Activated naive CD4-positive, alpha-beta T cell treated with anti-CD3 and anti-CD28 coated beads, Interleukin-2, amount 50 U/mL, for 24 hours (primary cell): ENCODE results near the gene ITPA.

Experiments used
- H3K27ac Mint-ChIP-seq: one replicate; pipeline ENCODE4 v1.8.0; 2021; ENCODE audit warnings: mild to moderate bottlenecking, mixed read lengths
- H3K27me3 Mint-ChIP-seq: one replicate; pipeline ENCODE4 v1.8.0; 2021; ENCODE audit warnings: mixed read lengths
- H3K36me3 Mint-ChIP-seq: one replicate; pipeline ENCODE4 v1.8.0; 2021; ENCODE audit warnings: mixed read lengths
- H3K4me1 Mint-ChIP-seq: one replicate; pipeline ENCODE4 v1.8.0; 2021; ENCODE audit warnings: mixed read lengths
- H3K4me3 Mint-ChIP-seq: one replicate; pipeline ENCODE4 v1.8.0; 2021; ENCODE audit warnings: mild to moderate bottlenecking, mixed read lengths
- H3K9me3 Mint-ChIP-seq: one replicate; pipeline ENCODE4 v1.8.0; 2021; ENCODE audit warnings: mixed read lengths

The ITPA gene

DNA sequence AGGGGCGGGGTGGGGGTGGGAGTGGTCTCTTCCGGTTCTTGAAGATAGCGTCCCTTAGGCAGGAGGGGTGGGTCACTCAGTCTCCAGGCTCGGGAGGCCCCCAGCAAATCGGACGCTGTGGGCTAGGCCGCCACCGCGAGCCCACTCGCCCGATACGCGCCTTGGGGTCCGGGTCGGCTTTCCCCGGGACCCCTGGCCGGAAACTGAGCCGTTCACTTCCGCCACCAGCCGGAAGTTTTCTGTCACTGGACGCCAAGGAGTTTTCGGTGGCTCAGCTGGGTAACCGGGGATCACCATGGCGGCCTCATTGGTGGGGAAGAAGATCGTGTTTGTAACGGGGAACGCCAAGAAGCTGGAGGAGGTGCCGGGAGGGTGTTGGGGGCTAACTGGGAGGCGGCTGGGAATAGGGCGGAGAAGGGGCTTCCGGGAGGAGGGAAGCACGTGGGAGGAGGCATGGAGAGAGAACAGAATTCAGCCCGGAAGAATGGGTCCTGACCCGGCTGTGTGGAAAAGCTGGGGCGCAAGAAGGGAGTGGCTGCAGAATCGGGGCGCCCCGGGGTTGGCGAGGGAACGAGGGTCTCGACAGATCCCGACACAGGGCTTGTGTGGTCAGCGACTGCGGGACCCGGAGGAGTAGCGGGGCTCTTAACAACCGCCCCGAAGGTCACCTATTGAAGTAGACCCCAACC, at the start of gene ITPA:
Gene ITPA (plus strand): TSS at position 242 of the 689 bp plus-strand sequence. CDS start 54 bp downstream, at position 296.
- Mint-ChIP-seq H3K27ac (peak within 1 kb of the TSS; percentile 91), H3K36me3 (peaks cover 10% of the 10 kb centered on the region), H3K4me1 (peaks cover 26% of the 10 kb centered on the region), H3K27me3 (no peaks in the 10 kb centered on the region), H3K4me3 (peak within 1 kb of the TSS; percentile 100), H3K9me3 (no peaks in the 10 kb centered on the region)

- Mint-ChIP-seq H3K9me3 (no peaks in the 10 kb centered on the region), H3K4me3 (no peak overlapping the region), H3K27ac (no peak overlapping the region), H3K4me1 (peaks cover 32% of the 10 kb centered on the region), H3K27me3 (no peaks in the 10 kb centered on the region), H3K36me3 (peaks cover 1% of the 10 kb centered on the region)
Measured at GRCh38 chr20:3160418-3160817, 48.9 kb upstream of the ITPA start.

DNA sequence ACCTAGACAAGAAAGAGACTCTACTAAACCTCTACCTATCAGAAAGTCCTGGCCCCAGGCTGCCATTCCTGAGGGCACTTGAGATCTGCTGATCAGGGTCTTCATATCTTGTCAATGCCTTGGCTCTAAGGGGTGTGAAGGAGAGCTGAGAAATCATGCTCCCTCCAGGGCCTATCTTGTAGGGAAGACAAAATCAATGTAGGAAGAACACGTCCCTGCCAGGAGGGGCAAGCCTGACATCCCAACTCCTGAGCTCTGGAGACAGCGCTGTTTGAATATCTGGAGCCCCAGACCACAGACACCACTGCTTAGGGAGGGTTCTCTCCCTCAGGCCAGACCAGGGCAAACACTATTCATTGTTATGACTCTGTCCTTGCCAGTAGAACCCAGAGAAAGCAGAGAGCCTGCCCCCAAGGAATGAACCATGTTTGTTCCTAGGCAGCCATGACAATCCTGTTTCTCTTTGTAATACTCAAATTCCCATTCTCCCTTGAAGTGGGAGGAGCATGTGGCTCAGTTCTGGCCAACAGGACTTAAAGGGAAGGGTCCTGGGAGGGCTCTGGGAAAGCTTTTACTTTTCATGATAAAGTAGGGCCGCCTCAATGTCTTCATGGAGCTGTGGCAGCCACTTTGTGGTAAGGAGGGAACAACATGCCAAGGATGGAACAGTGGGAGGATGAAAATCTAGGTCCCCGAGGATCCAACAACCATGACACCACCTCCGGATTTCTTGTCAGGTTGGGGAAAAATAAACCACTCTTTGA, 47.8 kb upstream of the ITPA start:
- H3K4me1 Mint-ChIP-seq: peaks cover 23% of the 10 kb centered on the region
- no peaks in the 10 kb centered on the region for H3K36me3 Mint-ChIP-seq
- no peaks in the 10 kb centered on the region for H3K27me3 Mint-ChIP-seq
- no peak overlapping the region for H3K27ac Mint-ChIP-seq
- no peak overlapping the region for H3K4me3 Mint-ChIP-seq
- no peaks in the 10 kb centered on the region for H3K9me3 Mint-ChIP-seq

DNA sequence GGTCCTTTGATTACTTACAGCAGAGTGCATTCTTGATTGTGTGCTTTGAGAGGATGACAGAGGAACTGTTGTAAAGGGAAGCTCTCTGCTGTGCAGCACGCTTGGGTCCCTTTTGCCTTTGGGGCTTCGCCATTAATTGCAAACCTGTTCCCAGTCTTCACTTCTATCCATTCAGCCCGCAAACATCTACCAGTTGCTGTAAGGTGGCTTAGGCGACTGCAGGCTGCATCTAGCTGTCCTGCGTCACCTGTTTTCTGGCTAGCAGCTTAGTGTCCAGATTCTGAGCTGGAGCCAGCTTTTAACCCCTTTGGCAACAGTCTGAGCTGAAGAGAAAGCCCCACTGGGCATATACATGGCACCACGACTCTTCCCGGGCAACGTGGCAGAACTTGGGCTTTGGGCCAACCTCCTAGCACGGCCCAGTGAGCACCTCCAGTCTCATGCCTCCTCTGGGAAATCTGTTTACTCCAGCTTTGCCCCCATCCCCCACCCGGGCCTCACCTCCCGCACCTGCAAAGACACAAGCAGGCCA, 47.2 kb upstream of the ITPA start:
- Mint-ChIP-seq H3K9me3 (no peaks in the 10 kb centered on the region), H3K4me3 (no peak overlapping the region), H3K36me3 (no peaks in the 10 kb centered on the region), H3K27me3 (no peaks in the 10 kb centered on the region), H3K27ac (no peak overlapping the region), H3K4me1 (peaks cover 17% of the 10 kb centered on the region)

GRCh38 chr20:3163099-3164042, 45.9 kb upstream of the ITPA start:
- Mint-ChIP-seq H3K4me3 (no peak overlapping the region), H3K27ac (no peak overlapping the region), H3K4me1 (peaks cover 7% of the 10 kb centered on the region), H3K36me3 (no peaks in the 10 kb centered on the region), H3K9me3 (no peaks in the 10 kb centered on the region), H3K27me3 (peaks cover 4% of the 10 kb centered on the region)

- peaks cover 8% of the 10 kb centered on the region for H3K4me1 Mint-ChIP-seq
- no peaks in the 10 kb centered on the region for H3K36me3 Mint-ChIP-seq
- peaks cover 7% of the 10 kb centered on the region for H3K27me3 Mint-ChIP-seq
- no peak overlapping the region for H3K27ac Mint-ChIP-seq
- no peaks in the 10 kb centered on the region for H3K9me3 Mint-ChIP-seq
- no peak overlapping the region for H3K4me3 Mint-ChIP-seq
Measured at GRCh38 chr20:3164043-3164762, 45.1 kb upstream of the ITPA start.

DNA sequence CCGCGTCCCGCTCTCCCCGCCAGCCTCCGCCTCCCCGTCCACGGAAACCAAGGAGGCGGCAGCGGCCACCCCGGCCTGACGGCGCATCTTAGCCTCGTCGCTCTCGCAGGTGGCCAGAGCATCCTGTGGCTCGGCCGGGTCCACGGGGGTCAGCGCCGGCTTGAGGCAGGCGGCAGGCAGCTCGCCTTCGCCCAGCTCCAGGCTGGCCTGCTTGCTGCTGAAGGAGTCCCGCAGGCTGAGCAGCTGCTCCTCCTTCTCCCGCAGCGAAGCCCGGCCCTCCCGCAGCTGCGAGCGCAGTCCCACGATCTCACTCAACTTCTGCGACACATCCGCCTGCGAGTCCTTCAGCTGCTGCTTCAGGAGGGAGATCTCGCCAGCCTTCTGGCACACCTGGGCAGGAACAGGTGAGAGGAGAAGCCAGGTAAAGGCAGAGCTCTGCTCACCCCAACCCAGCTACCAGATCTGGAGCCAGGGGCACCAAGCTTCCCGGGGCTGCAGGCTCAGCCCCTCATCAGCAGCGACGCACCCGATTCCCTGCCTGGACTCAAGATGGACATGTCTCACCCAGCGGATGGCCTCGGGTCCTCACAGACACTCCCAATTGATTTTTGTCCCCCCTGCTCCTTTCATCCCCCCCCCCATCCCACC, 44.4 kb upstream of the ITPA start:
- Mint-ChIP-seq H3K9me3 (no peaks in the 10 kb centered on the region), H3K27me3 (peaks cover 7% of the 10 kb centered on the region), H3K4me1 (peaks cover 10% of the 10 kb centered on the region), H3K36me3 (peaks cover 1% of the 10 kb centered on the region), H3K4me3 (no peak overlapping the region), H3K27ac (no peak overlapping the region)

- H3K4me3 Mint-ChIP-seq: peak overlapping the region; percentile 11
- peaks cover 10% of the 10 kb centered on the region for H3K4me1 Mint-ChIP-seq
- H3K9me3 Mint-ChIP-seq: no peaks in the 10 kb centered on the region
- H3K27me3 Mint-ChIP-seq: peaks cover 7% of the 10 kb centered on the region
- H3K27ac Mint-ChIP-seq: no peak overlapping the region
- peaks cover 1% of the 10 kb centered on the region for H3K36me3 Mint-ChIP-seq
Measured at GRCh38 chr20:3165473-3166337, 43.6 kb upstream of the ITPA start.

GRCh38 chr20:3166338-3166912, 42.9 kb upstream of the ITPA start:
- H3K27ac Mint-ChIP-seq: no peak overlapping the region
- H3K27me3 Mint-ChIP-seq: peaks cover 7% of the 10 kb centered on the region
- peaks cover 10% of the 10 kb centered on the region for H3K4me1 Mint-ChIP-seq
- H3K9me3 Mint-ChIP-seq: no peaks in the 10 kb centered on the region
- H3K36me3 Mint-ChIP-seq: peaks cover 1% of the 10 kb centered on the region
- no peak overlapping the region for H3K4me3 Mint-ChIP-seq

GRCh38 chr20:3166913-3167342, 42.4 kb upstream of the ITPA start:
- Mint-ChIP-seq H3K36me3 (peaks cover 1% of the 10 kb centered on the region), H3K4me1 (peaks cover 12% of the 10 kb centered on the region), H3K4me3 (no peak overlapping the region), H3K27ac (no peak overlapping the region), H3K9me3 (no peaks in the 10 kb centered on the region), H3K27me3 (peaks cover 7% of the 10 kb centered on the region)

DNA sequence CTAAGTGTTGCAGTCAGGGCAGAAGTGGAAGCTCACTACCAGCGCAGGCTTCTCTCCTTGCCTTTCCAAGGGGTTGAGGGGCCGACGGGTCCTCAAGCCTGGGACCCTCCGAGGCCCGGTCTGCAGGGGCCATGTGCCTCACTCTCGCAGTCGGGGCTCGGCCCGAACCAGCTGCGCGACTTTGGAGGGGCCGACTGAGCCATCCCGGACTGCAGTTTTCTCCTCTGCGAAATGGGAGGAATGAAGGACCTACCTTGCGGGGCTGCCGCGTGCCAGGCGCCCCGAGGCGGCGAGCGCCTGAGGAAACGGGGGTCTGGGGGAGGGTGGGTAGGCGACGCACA, 41.6 kb upstream of the ITPA start:
- Mint-ChIP-seq H3K4me3 (no peak overlapping the region), H3K9me3 (no peaks in the 10 kb centered on the region), H3K27ac (no peak overlapping the region), H3K27me3 (peaks cover 7% of the 10 kb centered on the region), H3K36me3 (peaks cover 1% of the 10 kb centered on the region), H3K4me1 (peaks cover 20% of the 10 kb centered on the region)

GRCh38 chr20:3168079-3168828, 41.0 kb upstream of the ITPA start:
- Mint-ChIP-seq H3K4me3 (peak overlapping the region; percentile 55), H3K27me3 (peaks cover 7% of the 10 kb centered on the region), H3K36me3 (peaks cover 1% of the 10 kb centered on the region), H3K9me3 (no peaks in the 10 kb centered on the region), H3K4me1 (peaks cover 21% of the 10 kb centered on the region), H3K27ac (no peak overlapping the region)
